Thyroid gland (tissue), 4 donors: ENCODE measurements around the gene LRP4. TPM values are rescaled to one million over a fixed set of nuclear protein-coding genes. Genes with fewer than 3 reads are reported as not detected.

Experiments
- DNase-seq, 2 donors: peaks; one replicate each; pipeline ENCODE4 v3.0.0-alpha.2; 2019
- H3K27ac ChIP-seq, 3 donors: fragments of 200-600 bp; sonication (generic); 1 replicate in 2 of 3; 2 replicates in 1 of 3; pipeline ENCODE4 v1.5.1; 2016 to 2019; ENCODE audit warnings: mild to moderate bottlenecking in 1 of 3, moderate library complexity in 1 of 3
- H3K27me3 ChIP-seq: fragments of 200-600 bp; sonication (generic); one replicate; pipeline ENCODE4 v1.5.1; 2019
- H3K36me3 ChIP-seq, 2 donors: fragments of 200-600 bp; sonication (generic); one replicate each; pipeline ENCODE4 v1.5.1; 2016 to 2019
- H3K4me1 ChIP-seq, 2 donors: fragments of 200-600 bp; sonication (generic); one replicate each; pipeline ENCODE4 v1.5.1; 2017 to 2019
- H3K4me3 ChIP-seq, 3 donors: fragments of 200-600 bp; sonication (generic); replicated peaks in 1 of 3; 1 replicate in 2 of 3; 2 replicates in 1 of 3; pipeline ENCODE4 v1.5.1; 2016; ENCODE audit warnings: mild to moderate bottlenecking in 1 of 3
- H3K9me3 ChIP-seq: fragments of 200-600 bp; sonication (generic); one replicate; pipeline ENCODE4 v1.5.1; 2017
- CTCF ChIP-seq, 6 experiments: fragments of 200-600 bp in 3 of 6; fragments of 450-650 bp in 3 of 6; sonication (generic) in 3 of 6; IDR thresholded peaks; one replicate each; pipeline ENCODE4 v1.5.1; 2016 to 2019; ENCODE audit warnings: antibody characterized with exemption in 6 of 6, mild to moderate bottlenecking in 2 of 6, inconsistent platforms in 1 of 6, moderate library complexity in 1 of 6
- POLR2A ChIP-seq, 2 donors: fragments of 450-650 bp; IDR thresholded peaks; one replicate each; pipeline ENCODE4 v1.6.1; 2017; ENCODE audit warnings: antibody characterized with exemption in 2 of 2, mild to moderate bottlenecking in 2 of 2, moderate library complexity in 1 of 2
- WGBS, 2 donors: methylation state at CpG; one replicate each; pipeline ENCODE4 v1.1.5; 2017; 5-methylcytosine and 5-hydroxymethylcytosine counted together
- intact Hi-C: fragments of 100-400 bp; cut with DNase I; formaldehyde crosslinking; loops from one replicate; pipeline ENCODE4 v1.15.1; 2023
- total RNA-seq, 4 donors: library from RNA; depleted of rRNA; stranded (reverse); fragments of >200 nt; gene quantifications; one replicate each; pipeline ENCODE4 v1.2.3, GENCODE V29; 2016

Gene LRP4
- total RNA-seq, 4 donors from 2014 or later: 2.8 to 10.3 (median 7.4) TPM

DNA sequence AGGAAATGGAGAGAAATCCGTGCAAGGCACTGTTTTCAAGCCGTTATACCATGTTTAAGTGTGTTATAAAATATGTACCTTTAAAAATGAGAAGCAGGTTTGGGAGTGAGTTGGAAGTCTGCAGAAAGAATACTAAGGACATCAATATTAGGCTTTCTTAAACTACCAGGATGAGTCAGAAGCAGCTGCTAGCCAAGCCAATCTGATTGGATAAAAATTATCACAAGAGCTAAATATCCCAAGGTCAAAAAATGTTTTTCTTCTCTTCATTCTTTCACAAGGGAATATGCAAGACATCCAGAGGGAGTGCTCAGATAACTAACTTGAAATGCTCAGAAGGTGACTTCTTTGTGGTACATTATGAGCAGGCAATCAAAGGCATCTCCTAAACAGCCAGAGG, 53.0 kb downstream of the LRP4 start:
- intact Hi-C loops: no loop called here
- no peaks in the 10 kb centered on the region for H3K27me3 ChIP-seq
- H3K27ac ChIP-seq: no peak overlapping the region
- no peak overlapping the region for H3K4me3 ChIP-seq
- no peaks in the 10 kb centered on the region for H3K9me3 ChIP-seq
- TF ChIP-seq POLR2A (IDR thresholded peaks at IDR 0.05): no peak
- no peak for TF ChIP-seq CTCF (IDR thresholded peaks at IDR 0.05)
- no peaks in the 10 kb centered on the region for H3K4me1 ChIP-seq
- WGBS, 2 donors: 85 to 91% methylated on average over 2 of the region's 2 CpGs
- DNase-seq: no peak
- H3K36me3 ChIP-seq: peaks cover 6 to 8% of the 10 kb centered on the region in 2 donors

DNA sequence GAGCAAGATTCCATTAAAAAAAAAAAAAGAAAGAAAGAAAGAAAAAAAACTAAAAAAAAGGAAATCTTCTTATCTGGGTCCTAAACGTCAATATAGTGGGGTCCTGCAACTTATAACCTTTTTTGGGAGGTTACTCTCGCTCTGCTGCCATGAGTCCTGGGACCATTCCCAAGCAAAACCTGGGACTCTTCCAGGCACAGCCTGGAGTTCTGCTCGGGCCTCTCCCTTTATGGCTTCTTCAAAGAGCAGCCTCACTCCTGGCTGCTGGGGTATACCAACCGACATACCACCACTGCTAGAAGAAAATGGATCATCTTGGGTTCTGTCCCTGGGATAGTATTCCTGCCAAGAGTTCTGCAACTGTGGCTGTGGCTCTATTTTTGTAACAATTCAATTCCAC, 58.1 kb downstream of the LRP4 start:
- H3K4me1 ChIP-seq: no peaks in the 10 kb centered on the region
- no peaks in the 10 kb centered on the region for H3K27me3 ChIP-seq
- TF ChIP-seq CTCF (IDR thresholded peaks at IDR 0.05) (no peak), POLR2A (IDR thresholded peaks at IDR 0.05) (no peak)
- 82 to 93% methylated on average over 4 of the region's 4 CpGs for WGBS, 2 donors
- intact Hi-C loops: no loop called here
- peaks cover 0 to 3% of the 10 kb centered on the region in 2 donors for H3K36me3 ChIP-seq
- no peak overlapping the region for H3K4me3 ChIP-seq
- H3K9me3 ChIP-seq: no peaks in the 10 kb centered on the region
- no peak overlapping the region for H3K27ac ChIP-seq
- DNase-seq: no peak

DNA sequence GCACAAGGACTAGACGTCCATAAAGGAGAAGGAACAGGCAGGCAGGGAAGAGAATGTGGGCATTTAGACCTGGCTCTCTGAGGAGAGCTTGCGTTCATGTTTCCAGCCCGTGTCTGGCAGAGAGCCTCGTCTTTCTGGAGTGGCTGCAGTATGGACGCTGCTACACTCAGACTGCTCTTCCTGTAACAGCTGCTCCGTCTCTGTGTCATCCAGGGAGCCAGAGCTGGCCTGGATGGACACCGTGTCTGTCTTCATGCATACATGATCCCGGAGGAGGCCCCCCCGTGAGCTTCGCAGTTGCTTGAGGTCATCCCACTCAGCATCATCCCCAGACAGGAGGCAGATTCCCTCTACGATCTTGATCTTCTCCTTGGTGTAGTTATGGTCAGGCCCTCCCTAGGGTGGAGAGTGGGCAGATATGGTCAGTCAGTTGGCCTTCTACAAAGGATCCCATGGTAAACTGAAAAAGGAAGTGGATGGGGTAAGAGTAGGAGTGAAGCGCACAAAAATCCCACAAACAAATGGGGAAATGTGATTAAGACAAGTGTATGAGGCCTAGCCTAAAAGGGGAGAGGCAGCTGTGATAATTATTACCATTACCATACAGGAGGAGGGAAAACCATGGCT, 59.3 kb downstream of the LRP4 start:
- no peak for DNase-seq
- intact Hi-C loops: no loop called here
- 90 to 91% methylated on average over 11 to 12 of the region's 12 CpGs for WGBS, 2 donors
- Histone ChIP-seq H3K27ac (no peak overlapping the region), H3K27me3 (no peaks in the 10 kb centered on the region), H3K4me1 (no peaks in the 10 kb centered on the region), H3K4me3 (no peak overlapping the region), H3K36me3 (peaks cover 0 to 2% of the 10 kb centered on the region in 2 donors), H3K9me3 (no peaks in the 10 kb centered on the region)
- no peak for TF ChIP-seq POLR2A (IDR thresholded peaks at IDR 0.05)

GRCh38 chr11:46857666-46858065, 60.7 kb downstream of the LRP4 start:
- H3K9me3 ChIP-seq: no peaks in the 10 kb centered on the region
- 75 to 76% methylated on average over 4 of the region's 4 CpGs for WGBS, 2 donors
- H3K4me3 ChIP-seq: no peak overlapping the region
- DNase-seq: no peak
- TF ChIP-seq CTCF (IDR thresholded peaks at IDR 0.05): no peak
- TF ChIP-seq POLR2A (IDR thresholded peaks at IDR 0.05): no peak
- H3K27me3 ChIP-seq: no peaks in the 10 kb centered on the region
- H3K36me3 ChIP-seq: no peaks in the 10 kb centered on the region
- no peak overlapping the region for H3K27ac ChIP-seq
- intact Hi-C loops: no loop called here
- no peaks in the 10 kb centered on the region for H3K4me1 ChIP-seq

GRCh38 chr11:46856605-46857343, 61.6 kb downstream of the LRP4 start:
- intact Hi-C loops: no loop called here

More at GRCh38 chr11:46856605-46857343, 61.6 kb downstream of the LRP4 start:
- Histone ChIP-seq H3K4me1 (no peaks in the 10 kb centered on the region), H3K27ac (no peak overlapping the region), H3K27me3 (no peaks in the 10 kb centered on the region), H3K9me3 (no peaks in the 10 kb centered on the region), H3K36me3 (no peaks in the 10 kb centered on the region), H3K4me3 (no peak overlapping the region)
- DNase-seq: no peak
- TF ChIP-seq CTCF (IDR thresholded peaks at IDR 0.05) (no peak), POLR2A (IDR thresholded peaks at IDR 0.05) (no peak)
- 70 to 71% methylated on average over 5 of the region's 5 CpGs for WGBS, 2 donors
